ENCODE measurements around the gene FAM131A. TPM values are rescaled to one million over a fixed set of nuclear protein-coding genes. Genes with fewer than 3 reads are reported as not detected.

The FAM131A gene
- total RNA-seq, 1 donor from 2014 or later = 30.2 TPM

DNA sequence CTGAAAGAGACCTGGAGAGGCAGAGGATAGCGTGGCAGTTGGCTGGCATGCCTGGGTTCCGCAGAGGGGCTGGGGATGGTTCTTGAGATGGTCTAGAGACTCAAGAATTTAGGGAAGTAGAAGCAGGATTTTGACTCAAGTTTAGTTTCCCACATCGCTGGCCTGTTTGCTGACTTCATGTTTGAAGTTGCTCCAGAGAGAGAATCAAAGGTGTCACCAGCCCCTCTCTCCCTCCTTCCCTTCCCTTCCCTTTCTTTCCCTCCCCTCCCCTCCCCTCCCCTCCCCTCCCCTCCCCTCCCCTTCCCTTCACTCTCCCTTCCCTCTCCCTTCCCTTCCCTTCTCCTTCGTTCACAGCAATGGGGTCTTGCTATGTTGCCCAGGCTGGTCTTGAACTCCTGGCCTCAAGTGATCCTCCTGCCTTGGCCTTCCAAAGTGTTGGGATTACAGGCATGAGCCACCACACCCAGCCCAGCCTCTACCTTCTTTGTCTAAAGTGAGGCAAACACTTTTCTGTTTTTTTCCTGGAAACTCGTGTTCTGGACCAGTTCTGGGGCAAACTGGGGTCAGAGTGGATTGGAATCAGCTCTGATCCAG lies 52.6 kb downstream of the FAM131A start:
- Histone ChIP-seq H3K4me1 (no peaks in the 10 kb centered on the region), H3K9me3 (replicated peaks) (no peaks in the 10 kb centered on the region), H3K36me3 (no peaks in the 10 kb centered on the region), H3K4me3 (no peak overlapping the region), H3K27me3 (ENCODE audit: low read depth) (peaks cover 35% of the 10 kb centered on the region), H3K27ac (replicated peaks) (no peak overlapping the region)
- no peak for DNase-seq
- intact Hi-C loops (cut with micrococcal nuclease) = no loop called here
- TF ChIP-seq, protein P1, sequence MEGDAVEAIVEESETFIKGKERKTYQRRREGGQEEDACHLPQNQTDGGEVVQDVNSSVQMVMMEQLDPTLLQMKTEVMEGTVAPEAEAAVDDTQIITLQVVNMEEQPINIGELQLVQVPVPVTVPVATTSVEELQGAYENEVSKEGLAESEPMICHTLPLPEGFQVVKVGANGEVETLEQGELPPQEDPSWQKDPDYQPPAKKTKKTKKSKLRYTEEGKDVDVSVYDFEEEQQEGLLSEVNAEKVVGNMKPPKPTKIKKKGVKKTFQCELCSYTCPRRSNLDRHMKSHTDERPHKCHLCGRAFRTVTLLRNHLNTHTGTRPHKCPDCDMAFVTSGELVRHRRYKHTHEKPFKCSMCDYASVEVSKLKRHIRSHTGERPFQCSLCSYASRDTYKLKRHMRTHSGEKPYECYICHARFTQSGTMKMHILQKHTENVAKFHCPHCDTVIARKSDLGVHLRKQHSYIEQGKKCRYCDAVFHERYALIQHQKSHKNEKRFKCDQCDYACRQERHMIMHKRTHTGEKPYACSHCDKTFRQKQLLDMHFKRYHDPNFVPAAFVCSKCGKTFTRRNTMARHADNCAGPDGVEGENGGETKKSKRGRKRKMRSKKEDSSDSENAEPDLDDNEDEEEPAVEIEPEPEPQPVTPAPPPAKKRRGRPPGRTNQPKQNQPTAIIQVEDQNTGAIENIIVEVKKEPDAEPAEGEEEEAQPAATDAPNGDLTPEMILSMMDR (IDR thresholded peaks at IDR 0.05; ENCODE audit: borderline replicate concordance) = no peak

DNA sequence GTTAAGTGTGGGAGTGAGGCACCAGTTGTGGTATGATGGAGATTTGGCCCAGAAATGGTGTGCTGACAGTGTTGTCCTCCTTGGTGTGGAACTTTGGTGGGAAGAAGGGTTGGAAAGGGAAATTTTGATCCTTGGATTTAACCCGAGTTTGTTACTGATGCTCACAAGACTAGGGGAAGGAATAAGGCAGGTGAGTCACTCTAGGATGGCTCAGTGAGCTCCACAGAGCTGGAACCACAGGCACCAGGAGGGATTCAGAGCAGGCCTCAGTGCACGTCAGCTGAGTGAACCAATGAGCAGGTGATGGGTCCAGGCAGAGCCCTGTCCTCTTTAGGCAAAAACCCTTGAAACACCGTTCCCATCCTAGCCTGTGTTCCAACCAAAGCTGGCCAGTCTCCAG lies 53.9 kb downstream of the FAM131A start:
- intact Hi-C loops (cut with micrococcal nuclease) = no loop called here

DNA sequence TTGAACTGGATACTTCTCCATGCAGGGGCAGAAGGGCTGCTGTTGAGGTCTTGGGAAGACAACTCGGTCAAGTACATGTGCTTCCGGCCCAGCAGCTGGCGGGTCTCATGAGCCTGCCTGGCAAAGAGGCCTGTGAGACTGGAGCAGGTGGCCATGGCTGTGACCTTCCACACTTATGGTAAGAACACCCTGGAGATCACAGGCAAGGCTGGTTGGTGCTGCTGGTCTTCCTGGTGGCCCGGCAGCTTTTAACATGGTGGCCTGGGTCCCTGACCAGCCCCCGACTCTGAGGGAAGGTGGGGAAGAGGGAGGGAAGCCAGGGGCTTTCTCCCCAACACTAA lies 57.9 kb downstream of the FAM131A start:
- Histone ChIP-seq H3K27me3 (ENCODE audit: low read depth) (peaks cover 54% of the 10 kb centered on the region), H3K4me3 (no peak overlapping the region), H3K9me3 (replicated peaks) (no peaks in the 10 kb centered on the region), H3K27ac (replicated peaks) (no peak overlapping the region), H3K36me3 (no peaks in the 10 kb centered on the region), H3K4me1 (no peaks in the 10 kb centered on the region)
- DNase-seq = no peak
- TF ChIP-seq, protein P1 (IDR thresholded peaks at IDR 0.05; ENCODE audit: borderline replicate concordance) = no peak
- intact Hi-C loops (cut with micrococcal nuclease) = no loop called here

More for the DNA sequence above, 53.9 kb downstream of the FAM131A start:
- H3K27me3 ChIP-seq (ENCODE audit: low read depth) = peaks cover 31% of the 10 kb centered on the region
- H3K9me3 ChIP-seq (replicated peaks) = no peaks in the 10 kb centered on the region
- no peak overlapping the region for H3K4me3 ChIP-seq
- no peak overlapping the region for H3K27ac ChIP-seq (replicated peaks)
- TF ChIP-seq, protein P1 (IDR thresholded peaks at IDR 0.05; ENCODE audit: borderline replicate concordance) = no peak
- no peak for DNase-seq
- no peaks in the 10 kb centered on the region for H3K4me1 ChIP-seq
- H3K36me3 ChIP-seq = no peaks in the 10 kb centered on the region

Other genes starting within 250 kb of the FAM131A start
- gene HTR3E, start 240.5 kb upstream of the FAM131A start, total RNA-seq = not detected
- gene EIF2B5, start 202.2 kb upstream of the FAM131A start, total RNA-seq = 32.1 TPM
- gene DVL3, start 182.2 kb upstream of the FAM131A start, total RNA-seq = 63.5 TPM
- gene AP2M1, start 162.7 kb upstream of the FAM131A start, total RNA-seq = 336 TPM
- gene ABCF3, start 151.4 kb upstream of the FAM131A start, total RNA-seq = 70.2 TPM
- not detected for gene VWA5B2, start 108.0 kb upstream of the FAM131A start, total RNA-seq
- gene ALG3, start 88.6 kb upstream of the FAM131A start, total RNA-seq = 16.1 TPM
- gene EEF1AKMT4, start 87.9 kb upstream of the FAM131A start, total RNA-seq = 1.6 TPM
- gene CAMK2N2, start 76.0 kb upstream of the FAM131A start, total RNA-seq = 0.16 TPM
- gene ECE2, start 61.6 kb upstream of the FAM131A start, total RNA-seq = not detected
- gene PSMD2, start 38.4 kb upstream of the FAM131A start, total RNA-seq = 213 TPM
- 224 TPM for gene EIF4G1, start 23.0 kb upstream of the FAM131A start, total RNA-seq
- 1.7 TPM for gene CLCN2, start 24.0 kb downstream of the FAM131A start, total RNA-seq
- 24.3 TPM for gene POLR2H, start 24.1 kb downstream of the FAM131A start, total RNA-seq
- gene THPO, start 40.6 kb downstream of the FAM131A start, total RNA-seq = 0.11 TPM
- 6.5 TPM for gene CHRD, start 42.5 kb downstream of the FAM131A start, total RNA-seq
- gene EPHB3, start 224.2 kb downstream of the FAM131A start, total RNA-seq = 5.0 TPM